Myocyte (in vitro differentiated cells): Measurements from ENCODE around the gene GSAP. TPM values are rescaled to one million over a fixed set of nuclear protein-coding genes. Genes with fewer than 3 reads are reported as not detected.
"Not testable (repeated sequence)": the region's sequence is repeated elsewhere in the genome, so short reads cannot be mapped to it uniquely, and the experiment has no call there.

Experiments used
- DNase-seq: peaks from one replicate; pipeline ENCODE4 v3.0.0-alpha.2; 2012; ENCODE audit warnings: low read depth
- polyA plus RNA-seq: library from polyadenylated mRNA; unstranded; fragments of >200 nt; gene quantifications from one replicate; pipeline ENCODE4 v1.2.1, GENCODE V29; 2012; ENCODE audit warnings: missing spikeins
- total RNA-seq: library from RNA; depleted of rRNA; stranded (reverse); fragments of >200 nt; gene quantifications from 2 replicates; pipeline ENCODE4 v1.2.3, GENCODE V29; 2014

The GSAP gene
- total RNA-seq: 12.2 and 16.6 TPM in 2 replicates
- 9.3 TPM for polyA plus RNA-seq

DNA sequence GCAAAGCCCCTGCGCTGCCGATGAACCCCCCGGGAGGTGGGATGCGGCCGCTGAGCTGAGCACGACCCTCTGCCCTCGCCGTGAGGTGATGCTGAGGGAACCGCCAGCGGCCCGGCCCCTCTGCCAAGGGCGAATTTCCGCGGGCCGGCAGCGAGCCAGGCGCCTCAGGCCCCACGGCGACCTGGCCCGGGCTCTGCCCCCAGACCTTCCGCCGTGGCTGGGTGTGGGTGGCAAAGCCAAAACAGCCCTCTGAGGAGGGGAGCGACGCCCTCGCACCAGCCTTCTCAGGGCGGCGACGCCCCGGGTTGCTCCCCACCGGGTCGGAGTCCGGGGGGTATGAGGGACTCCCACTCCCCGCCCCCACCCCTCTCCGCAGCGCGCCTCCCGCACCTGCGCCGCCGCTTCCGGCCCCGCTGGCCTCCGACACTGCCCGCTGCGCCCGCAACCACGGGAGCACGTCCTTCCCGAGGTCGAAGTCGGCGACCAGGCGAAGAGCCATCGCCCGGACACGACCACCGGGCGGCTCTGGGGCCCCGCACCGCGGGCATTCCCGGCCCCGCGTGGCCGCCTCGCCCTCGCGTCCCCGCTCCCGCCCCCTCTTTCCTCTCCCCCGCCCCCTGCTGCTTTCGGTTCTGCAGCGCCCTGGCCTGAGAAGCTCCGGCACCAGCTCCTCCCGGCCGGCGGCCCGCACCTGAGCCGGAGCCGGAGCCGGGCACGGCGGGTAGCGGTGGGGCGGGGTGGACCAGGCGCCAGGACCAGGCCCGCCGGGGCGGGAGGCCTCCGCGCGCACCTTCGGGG lies at the start of gene GSAP:
GSAP (minus strand) TSS at position 527 of the 798 bp plus-strand sequence; CDS start at position 499, 28 bp downstream.
- DNase-seq: peak; percentile 67

DNA sequence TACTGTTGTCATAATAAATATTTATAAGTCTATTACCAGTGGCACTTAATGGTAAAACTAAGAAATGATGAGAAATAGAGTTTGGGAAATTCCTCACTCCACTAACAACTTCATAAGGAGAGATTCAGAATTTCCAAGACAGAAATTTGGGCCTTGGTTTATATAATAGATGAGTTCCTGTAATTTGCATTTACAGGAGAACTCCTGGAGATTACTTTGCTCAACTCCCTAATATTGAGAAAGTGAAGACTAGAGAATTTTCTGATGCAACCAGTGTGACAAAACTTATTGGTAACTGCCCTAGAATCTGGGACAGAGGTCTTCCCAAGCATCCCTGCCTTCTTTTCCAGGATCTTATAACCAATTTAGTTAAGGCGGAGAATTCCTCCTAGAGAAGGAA lies 49.1 kb upstream of the GSAP start:
- DNase-seq: no peak

DNA sequence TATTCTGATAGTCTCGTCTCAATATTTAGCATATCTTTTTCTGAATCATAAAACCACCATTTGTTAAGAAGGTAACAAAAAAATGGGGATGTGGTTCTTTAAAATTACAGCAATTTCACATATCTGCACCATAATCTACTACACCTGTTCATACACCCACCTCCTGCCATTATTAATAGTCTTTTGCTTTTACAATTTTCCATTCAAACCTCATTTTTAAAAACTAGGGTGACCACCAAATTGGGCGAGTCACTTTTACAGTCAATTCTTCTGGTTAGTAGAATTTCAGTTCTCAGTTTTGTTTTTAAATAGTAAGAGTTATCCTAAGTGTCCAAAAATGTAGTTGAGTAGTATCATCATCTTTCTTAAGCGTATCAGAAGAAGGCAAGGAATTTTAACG lies 48.4 kb upstream of the GSAP start:
- no peak for DNase-seq

GRCh38 chr7:77463632-77464031 lies 47.5 kb upstream of the GSAP start:
- DNase-seq: peak; percentile 37

DNA sequence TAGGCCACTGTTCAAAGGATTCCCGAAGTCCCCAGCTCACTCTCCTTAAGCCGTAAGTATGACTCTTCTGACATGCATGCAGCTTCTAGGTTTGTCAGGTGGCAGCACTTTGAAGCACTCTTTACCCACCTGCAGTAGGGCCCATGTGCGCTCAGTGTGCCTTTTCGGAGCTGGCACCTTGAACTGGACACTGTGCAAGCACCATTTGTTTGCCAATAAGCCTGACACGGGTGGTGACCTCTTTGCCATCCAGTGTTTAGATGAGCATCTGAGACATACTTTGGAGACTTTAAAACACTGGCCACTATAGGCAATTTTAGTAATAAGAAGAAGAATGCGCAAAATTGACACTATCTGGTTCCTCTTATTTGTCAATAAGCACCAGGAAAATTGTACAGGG lies 45.7 kb upstream of the GSAP start:
- DNase-seq: no peak

- no peak for DNase-seq
Measured at GRCh38 chr7:77461246-77461645, 45.1 kb upstream of the GSAP start.

GRCh38 chr7:77460057-77460486 lies 43.9 kb upstream of the GSAP start:
- DNase-seq: no peak

DNA sequence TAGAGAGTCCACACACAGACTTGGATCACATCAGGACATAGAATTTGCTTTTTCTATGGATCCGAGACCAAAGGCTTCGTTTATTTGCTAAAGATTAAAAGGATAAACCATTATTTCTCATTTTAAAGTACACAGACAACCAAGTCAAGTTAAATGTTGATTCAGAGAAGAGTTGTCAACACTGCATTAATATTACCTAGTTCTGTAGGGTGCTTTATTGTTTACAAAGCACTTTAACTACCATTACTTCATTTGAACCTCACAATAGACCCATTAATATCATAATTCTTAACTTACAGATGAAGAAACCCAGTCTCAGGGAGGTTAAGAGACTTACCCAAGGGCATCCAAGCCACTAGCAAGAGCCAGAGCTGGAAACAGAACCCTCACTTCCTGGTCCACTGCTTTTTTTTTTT lies 43.2 kb upstream of the GSAP start:
- DNase-seq: no peak

DNA sequence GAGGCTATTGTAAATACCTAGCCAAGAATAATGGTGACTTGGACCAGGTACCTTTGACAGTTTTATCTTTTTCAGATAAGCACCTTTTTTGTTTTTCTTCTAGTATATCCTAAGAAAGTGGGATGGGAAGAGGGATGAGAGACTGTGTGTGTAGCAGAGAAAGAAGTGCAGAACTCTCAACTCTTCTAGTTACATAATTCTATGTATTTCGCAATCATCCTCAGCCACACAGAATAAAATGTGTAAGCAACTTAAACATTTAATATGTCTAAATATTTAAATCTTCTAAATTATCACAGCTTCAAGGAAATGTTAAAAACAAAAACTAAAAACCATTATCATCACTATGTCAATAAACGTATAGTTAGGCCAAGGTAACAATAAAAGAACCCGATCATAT lies 42.6 kb upstream of the GSAP start:
- no peak for DNase-seq

DNA sequence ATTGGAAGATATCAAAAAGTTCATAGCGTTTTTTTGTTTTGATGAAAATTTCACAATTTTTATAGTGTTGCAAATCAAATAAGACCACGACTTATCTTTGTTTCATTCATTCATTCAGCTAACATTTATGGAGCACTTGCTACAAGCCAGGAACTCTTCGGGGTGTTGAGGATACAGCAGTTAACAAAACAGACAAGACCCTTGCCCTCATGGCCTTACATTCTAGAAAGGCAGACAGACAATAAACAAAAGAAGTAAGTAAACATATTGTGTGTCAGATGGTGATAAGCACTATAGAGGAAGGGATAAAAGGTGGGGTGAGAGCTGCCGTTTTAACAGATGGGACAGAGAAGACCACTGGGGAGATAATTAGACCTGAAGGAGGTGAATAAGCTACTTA lies 41.6 kb upstream of the GSAP start:
- no peak for DNase-seq

DNA sequence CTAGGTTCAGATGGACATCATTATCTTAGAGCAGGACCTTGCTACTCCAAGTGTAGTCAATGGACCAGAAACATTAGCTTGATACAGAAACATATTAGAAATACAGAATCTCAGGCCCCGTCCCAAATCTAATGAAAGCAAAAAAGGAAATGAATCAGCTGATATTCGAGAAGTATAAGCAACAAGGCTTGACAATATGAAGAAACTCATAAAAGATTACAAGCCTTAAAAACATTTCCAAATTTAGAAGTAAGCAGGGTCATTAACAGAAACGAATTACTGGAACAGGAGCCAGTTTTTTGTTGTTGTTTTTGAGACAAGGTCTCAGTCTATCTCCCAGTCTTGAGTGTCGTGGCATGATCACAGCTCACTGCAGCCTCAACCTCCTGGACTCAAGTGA lies 40.5 kb upstream of the GSAP start:
- no peak for DNase-seq

DNA sequence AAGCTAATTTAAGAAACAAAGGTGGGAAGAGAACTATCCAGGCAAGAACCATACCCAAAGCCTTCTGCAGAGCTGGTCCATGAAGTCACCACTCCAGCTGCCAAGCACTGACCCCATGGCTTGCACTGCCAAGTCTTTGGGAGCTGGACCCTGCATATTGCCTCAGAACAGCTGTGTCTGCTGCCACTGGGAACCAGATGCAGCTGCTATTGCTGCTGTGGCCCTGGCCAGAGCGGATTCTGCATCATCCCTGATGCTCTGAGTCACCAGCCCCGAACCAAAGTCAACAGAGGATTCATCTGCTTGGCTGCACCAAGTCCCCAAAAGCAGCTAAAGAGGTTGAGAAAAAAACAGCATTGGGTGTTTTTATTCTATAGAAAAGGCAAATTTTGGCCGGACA lies 39.2 kb upstream of the GSAP start:
- peak; percentile 98 for DNase-seq

- no peak for DNase-seq
Measured at GRCh38 chr7:77454802-77455201, 38.7 kb upstream of the GSAP start.

GRCh38 chr7:77453531-77453930 lies 37.4 kb upstream of the GSAP start:
- peak; percentile 67 for DNase-seq

- DNase-seq: not testable (repeated sequence)
Measured at GRCh38 chr7:77451950-77452349, 35.8 kb upstream of the GSAP start.

- DNase-seq: peak; percentile 48
Measured at GRCh38 chr7:77450613-77451012, 34.5 kb upstream of the GSAP start.

- peak; percentile 67 for DNase-seq
Measured at GRCh38 chr7:77450054-77450453, 33.9 kb upstream of the GSAP start.

DNA sequence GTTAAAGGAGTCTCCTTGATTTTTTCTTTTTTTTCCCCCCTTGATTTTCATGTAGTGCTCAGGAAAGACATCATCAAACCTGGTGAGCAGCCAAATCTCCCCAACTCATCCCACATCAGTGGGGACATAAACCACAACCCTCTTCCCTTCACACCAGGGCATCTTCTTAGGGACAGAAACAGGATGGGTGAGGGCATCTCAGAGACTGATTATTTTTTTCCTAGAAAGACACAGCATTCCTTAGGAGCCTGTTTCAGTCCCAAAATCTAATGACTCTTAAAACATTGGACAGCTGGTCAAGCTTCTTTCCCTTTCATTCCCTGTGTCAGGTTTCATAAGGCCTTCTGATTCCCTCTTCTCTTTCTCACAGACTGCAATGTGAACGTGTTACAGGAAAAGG lies 31.5 kb upstream of the GSAP start:
- peak; percentile 73 for DNase-seq

- peak; percentile 96 for DNase-seq
Measured at GRCh38 chr7:77444123-77444522, 28.0 kb upstream of the GSAP start.

DNA sequence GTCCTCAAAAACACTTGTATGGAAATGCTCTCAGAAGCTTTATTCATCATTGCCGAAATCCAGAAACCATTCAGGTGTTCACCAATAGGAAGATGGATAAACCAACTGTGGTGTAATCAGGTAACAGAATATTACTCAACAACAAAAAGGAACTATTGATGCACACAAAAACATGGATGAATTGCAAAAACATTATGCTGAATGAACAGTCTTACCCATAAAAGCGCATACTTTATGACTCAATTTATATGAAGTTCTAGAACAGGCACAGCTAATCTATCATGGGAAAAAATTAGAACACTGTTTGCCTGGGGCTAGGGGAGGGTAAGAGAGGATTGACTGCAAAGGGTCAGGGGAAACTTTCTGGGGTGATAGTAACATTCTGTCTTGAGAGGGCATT lies 26.9 kb upstream of the GSAP start:
- DNase-seq: no peak

DNA sequence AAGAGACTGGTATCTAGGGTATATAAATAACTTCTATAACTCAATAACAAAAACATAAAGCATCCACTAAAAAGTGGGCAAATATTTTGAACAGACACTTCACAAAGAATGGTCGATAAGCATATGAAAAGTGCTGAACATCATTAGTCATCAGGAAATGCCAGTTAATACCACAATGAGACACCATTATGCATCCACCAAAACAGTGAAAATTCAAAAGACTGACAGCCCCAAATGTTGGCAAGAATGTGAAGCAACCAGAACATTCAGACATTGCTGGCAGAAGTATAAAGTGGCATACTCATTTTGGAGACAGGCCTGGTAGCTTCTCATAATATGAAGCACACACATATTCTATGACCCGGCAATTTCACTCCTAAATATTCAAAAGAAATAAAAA lies 26.5 kb upstream of the GSAP start:
- peak; percentile 95 for DNase-seq

- DNase-seq: no peak
Measured at GRCh38 chr7:77441046-77441445, 24.9 kb upstream of the GSAP start.

DNA sequence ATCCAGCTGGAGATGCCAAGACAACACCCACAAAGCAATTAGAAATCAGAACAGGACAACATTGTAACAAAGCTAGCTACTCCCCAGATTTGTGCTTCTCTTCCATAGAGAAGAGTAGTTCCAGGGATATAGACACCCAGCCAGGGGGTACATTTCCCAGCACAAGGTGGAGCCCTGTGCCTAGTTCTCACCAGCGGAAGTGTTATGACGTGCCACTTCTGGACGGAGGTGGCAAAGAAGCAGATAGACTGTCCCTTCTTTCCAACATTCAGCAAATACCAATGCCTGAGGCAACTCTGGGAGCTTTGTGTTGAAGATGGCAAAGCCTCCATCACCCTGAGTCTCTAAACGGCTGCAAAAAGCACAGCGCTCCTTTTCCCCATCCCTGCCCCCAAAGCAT lies 23.4 kb upstream of the GSAP start:
- peak; percentile 85 for DNase-seq
